ENCODE data around the gene SLC22A5. TPM values are rescaled to one million over a fixed set of nuclear protein-coding genes. Genes with fewer than 3 reads are reported as not detected.

SLC22A5 gene
- total RNA-seq, 1 donor from 2014 or later: 0.81 TPM

DNA sequence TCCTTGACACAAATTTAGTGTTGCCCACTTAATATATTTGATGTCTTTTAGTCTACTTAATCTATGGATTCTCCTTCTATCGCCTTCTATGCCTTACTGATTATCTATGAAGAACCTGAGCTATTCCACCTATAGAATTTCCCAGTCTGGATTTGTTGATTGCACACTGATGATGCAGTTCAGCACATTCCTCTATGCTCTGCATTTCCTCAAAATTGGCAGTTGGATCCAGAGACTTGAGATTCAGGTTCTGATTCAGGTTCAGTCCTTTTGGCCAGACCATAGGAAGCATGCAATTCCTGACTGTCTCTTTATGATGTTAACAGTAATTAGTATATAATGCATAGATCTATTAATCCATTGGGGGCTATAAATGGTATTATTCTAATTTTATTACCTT, 13.8 kb downstream of the SLC22A5 start:
- no peaks in the 10 kb centered on the region for H3K36me3 Mint-ChIP-seq (ENCODE audit: unreplicated experiment)
- no peak overlapping the region for H3K27ac Mint-ChIP-seq (ENCODE audit: unreplicated experiment)
- H3K27me3 Mint-ChIP-seq (ENCODE audit: unreplicated experiment): peaks cover 3% of the 10 kb centered on the region
- no peaks in the 10 kb centered on the region for H3K9me3 Mint-ChIP-seq (ENCODE audit: unreplicated experiment)
- no peak for DNase-seq
- TF ChIP-seq, protein P1, sequence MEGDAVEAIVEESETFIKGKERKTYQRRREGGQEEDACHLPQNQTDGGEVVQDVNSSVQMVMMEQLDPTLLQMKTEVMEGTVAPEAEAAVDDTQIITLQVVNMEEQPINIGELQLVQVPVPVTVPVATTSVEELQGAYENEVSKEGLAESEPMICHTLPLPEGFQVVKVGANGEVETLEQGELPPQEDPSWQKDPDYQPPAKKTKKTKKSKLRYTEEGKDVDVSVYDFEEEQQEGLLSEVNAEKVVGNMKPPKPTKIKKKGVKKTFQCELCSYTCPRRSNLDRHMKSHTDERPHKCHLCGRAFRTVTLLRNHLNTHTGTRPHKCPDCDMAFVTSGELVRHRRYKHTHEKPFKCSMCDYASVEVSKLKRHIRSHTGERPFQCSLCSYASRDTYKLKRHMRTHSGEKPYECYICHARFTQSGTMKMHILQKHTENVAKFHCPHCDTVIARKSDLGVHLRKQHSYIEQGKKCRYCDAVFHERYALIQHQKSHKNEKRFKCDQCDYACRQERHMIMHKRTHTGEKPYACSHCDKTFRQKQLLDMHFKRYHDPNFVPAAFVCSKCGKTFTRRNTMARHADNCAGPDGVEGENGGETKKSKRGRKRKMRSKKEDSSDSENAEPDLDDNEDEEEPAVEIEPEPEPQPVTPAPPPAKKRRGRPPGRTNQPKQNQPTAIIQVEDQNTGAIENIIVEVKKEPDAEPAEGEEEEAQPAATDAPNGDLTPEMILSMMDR (IDR thresholded peaks at IDR 0.05; ENCODE audit: partially characterized antibody, unreplicated experiment): no peak
- no peak overlapping the region for H3K4me3 Mint-ChIP-seq (ENCODE audit: unreplicated experiment)
- no peaks in the 10 kb centered on the region for H3K4me1 Mint-ChIP-seq (ENCODE audit: low read depth, unreplicated experiment)

DNA sequence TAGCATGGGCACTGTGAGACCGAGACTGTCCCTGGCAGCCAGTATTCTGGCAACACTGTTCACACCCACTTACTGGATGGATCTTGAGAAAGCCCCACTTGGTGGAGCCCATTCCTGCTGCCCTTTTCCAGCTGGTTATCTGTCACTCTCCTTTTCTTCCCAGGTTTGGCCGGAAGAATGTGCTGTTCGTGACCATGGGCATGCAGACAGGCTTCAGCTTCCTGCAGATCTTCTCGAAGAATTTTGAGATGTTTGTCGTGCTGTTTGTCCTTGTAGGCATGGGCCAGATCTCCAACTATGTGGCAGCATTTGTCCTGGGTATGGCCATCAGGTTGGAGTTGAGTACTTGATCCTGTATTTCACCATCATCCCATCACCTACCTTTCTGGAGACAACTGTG, 14.5 kb downstream of the SLC22A5 start:
- H3K27ac Mint-ChIP-seq (ENCODE audit: unreplicated experiment): no peak overlapping the region
- no peak for DNase-seq
- H3K27me3 Mint-ChIP-seq (ENCODE audit: unreplicated experiment): peaks cover 3% of the 10 kb centered on the region
- no peaks in the 10 kb centered on the region for H3K9me3 Mint-ChIP-seq (ENCODE audit: unreplicated experiment)
- no peaks in the 10 kb centered on the region for H3K4me1 Mint-ChIP-seq (ENCODE audit: low read depth, unreplicated experiment)
- H3K36me3 Mint-ChIP-seq (ENCODE audit: unreplicated experiment): no peaks in the 10 kb centered on the region
- TF ChIP-seq, protein P1 (IDR thresholded peaks at IDR 0.05; ENCODE audit: partially characterized antibody, unreplicated experiment): no peak
- H3K4me3 Mint-ChIP-seq (ENCODE audit: unreplicated experiment): no peak overlapping the region

DNA sequence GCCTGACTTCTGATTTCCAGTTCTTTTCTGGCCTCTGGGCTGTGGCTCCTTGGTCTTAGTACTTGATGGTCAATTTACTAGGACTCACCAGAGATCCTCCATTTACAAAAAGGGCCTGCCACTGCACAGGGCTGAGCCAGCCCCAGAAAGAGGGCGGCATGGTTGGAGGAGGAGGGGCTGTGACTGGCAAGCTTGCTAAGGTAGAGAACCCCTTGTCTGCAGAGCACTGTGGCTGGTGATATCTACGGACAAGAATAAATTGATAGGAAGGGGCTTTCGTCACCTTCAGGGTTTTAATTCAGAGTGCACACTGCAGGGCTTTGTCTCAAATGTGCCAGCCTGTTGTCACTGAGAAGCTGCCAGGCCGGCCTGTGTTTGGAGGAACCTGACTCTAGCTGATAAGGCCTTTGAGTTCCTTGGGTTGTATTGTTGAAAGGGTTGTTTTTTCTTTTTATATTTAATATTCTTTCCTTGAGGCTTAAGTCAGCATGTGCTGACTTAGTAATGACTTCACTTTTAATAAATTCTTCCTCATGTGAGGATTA, 15.1 kb downstream of the SLC22A5 start:
- Mint-ChIP-seq H3K36me3 (ENCODE audit: unreplicated experiment) (no peaks in the 10 kb centered on the region), H3K27ac (ENCODE audit: unreplicated experiment) (no peak overlapping the region), H3K27me3 (ENCODE audit: unreplicated experiment) (peaks cover 3% of the 10 kb centered on the region), H3K9me3 (ENCODE audit: unreplicated experiment) (no peaks in the 10 kb centered on the region), H3K4me1 (ENCODE audit: low read depth, unreplicated experiment) (no peaks in the 10 kb centered on the region), H3K4me3 (ENCODE audit: unreplicated experiment) (no peak overlapping the region)
- no peak for DNase-seq
- TF ChIP-seq, protein P1 (IDR thresholded peaks at IDR 0.05; ENCODE audit: partially characterized antibody, unreplicated experiment): no peak

DNA sequence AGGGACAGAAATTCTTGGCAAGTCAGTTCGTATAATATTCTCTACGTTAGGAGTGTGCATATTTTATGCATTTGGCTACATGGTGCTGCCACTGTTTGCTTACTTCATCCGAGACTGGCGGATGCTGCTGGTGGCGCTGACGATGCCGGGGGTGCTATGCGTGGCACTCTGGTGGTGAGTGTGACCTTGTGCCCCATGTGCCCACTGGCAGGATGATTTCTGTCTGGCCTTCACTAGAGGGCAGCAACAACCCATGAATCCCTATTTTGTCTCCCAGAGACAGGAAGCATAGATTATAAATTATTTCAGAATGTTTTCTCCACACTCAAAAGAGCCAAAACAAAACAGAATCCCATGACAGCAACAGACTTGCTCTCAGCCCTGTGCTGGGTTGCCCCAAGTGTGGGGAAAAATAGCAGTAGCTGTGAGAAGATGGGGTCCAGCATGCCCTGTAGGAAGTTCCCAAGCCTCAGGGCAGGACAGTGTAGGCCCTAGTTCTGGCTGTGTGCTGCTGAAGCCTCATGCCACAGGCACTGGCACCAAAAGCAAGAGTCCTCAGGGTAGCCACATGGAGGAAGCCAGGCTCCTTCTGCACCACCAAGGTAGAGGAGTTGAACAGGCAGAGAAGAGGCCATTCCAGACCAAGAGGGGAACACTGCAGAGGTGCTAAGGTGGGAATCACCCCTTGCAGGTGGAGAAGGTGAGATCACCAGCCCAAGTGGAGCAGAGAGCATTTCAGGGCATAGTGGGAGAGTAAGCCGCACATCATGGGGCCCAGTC, 16.0 kb downstream of the SLC22A5 start:
- no peak overlapping the region for H3K27ac Mint-ChIP-seq (ENCODE audit: unreplicated experiment)
- TF ChIP-seq, protein P1 (IDR thresholded peaks at IDR 0.05; ENCODE audit: partially characterized antibody, unreplicated experiment): peak; percentile 30
- DNase-seq: peak; percentile 39
- no peaks in the 10 kb centered on the region for H3K9me3 Mint-ChIP-seq (ENCODE audit: unreplicated experiment)
- peaks cover 5% of the 10 kb centered on the region for H3K27me3 Mint-ChIP-seq (ENCODE audit: unreplicated experiment)
- H3K36me3 Mint-ChIP-seq (ENCODE audit: unreplicated experiment): no peaks in the 10 kb centered on the region
- no peak overlapping the region for H3K4me3 Mint-ChIP-seq (ENCODE audit: unreplicated experiment)
- no peaks in the 10 kb centered on the region for H3K4me1 Mint-ChIP-seq (ENCODE audit: low read depth, unreplicated experiment)

DNA sequence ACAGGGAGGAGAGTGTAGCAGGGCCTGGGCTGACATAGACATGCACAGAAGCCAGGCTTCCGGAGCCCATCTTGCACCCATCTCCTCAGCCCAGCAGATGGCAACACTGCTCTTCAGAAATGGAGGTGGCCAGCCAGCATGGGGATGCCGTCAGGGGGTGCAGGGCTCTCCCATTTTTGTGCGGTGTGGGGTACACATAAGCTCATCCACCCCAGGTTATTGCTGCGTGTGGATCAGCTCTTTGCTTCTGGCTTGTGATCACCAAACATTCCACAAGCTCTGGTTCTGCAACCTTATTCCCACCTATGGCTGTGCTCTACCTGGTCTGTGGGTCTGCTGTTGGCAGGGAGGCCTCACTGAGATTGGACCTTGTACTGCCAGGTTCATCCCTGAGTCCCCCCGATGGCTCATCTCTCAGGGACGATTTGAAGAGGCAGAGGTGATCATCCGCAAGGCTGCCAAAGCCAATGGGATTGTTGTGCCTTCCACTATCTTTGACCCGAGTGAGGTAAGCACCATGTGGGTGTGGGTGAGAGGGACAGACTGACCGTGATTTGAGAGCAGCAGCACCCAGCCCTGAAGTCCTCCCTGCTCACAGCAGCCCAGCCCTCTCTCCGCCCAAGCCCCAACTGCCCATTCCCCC, 17.3 kb downstream of the SLC22A5 start:
- peaks cover 5% of the 10 kb centered on the region for H3K27me3 Mint-ChIP-seq (ENCODE audit: unreplicated experiment)
- no peaks in the 10 kb centered on the region for H3K9me3 Mint-ChIP-seq (ENCODE audit: unreplicated experiment)
- H3K27ac Mint-ChIP-seq (ENCODE audit: unreplicated experiment): no peak overlapping the region
- TF ChIP-seq, protein P1 (IDR thresholded peaks at IDR 0.05; ENCODE audit: partially characterized antibody, unreplicated experiment): peak; percentile 56
- peak; percentile 75 for DNase-seq
- no peaks in the 10 kb centered on the region for H3K36me3 Mint-ChIP-seq (ENCODE audit: unreplicated experiment)
- no peak overlapping the region for H3K4me3 Mint-ChIP-seq (ENCODE audit: unreplicated experiment)
- H3K4me1 Mint-ChIP-seq (ENCODE audit: low read depth, unreplicated experiment): peaks cover 4% of the 10 kb centered on the region
